ENCODE measurements around the gene FFAR2.

The FFAR2 gene

DNA sequence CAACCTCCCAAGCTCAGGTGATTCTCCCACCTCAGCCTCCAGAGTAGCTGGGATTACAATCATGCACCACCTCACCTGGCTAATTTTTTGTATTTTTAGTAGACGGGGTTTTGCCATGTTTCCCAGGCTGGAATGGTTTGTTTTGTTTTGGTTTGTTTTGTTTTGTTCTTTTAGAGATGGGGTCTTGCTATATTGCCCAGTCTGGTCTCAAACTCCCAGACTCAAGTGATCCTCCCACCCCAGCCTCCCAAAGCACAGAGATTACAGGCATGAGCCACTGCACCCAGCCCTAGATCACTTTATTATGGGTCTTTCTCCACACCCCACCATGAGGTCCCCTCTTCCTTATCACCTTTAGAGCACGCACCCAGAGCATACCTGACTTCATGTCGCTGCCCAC is 50.2 kb downstream of the FFAR2 start:
- ChIA-PET POLR2A (no interaction called here), CTCF (interaction anchor here (0.9 to 3.9 kb wide), 4 partner anchors 10 to 145 kb away, joined by 4 to 21 read pairs (median 6); no protein-coding TSS in a partner anchor)

DNA sequence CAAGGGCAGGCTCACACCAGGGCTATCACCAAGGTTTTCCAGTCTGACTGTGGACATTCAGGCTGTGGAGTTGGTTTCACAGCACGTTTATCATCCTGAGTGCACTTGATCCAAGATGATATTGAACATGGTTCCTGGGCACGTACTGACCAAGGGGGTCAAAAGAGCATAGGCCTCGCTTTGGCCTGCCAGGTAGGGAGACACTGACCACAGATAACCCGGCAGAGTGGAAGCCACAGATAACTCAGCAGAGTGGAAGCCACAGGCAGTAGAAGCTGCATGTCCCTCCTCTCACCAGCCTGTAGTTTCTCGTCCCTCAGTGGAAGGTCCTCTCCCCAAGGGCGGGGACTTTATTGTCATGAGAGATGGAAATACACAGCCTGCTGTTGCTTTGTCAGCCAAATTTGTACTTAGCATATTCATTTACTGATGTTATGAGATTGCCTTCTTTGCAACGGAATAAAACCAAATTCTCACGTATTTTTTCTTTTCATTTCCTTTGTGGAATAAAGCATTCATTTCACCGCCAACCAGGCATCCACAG is 51.0 kb downstream of the FFAR2 start:
- Histone ChIP-seq H3K9me3 (ENCODE audit: control extremely low read depth in 1 of 5, control insufficient read depth in 4 of 5, insufficient read depth in 2 of 5, low read depth in 1 of 5, low read length in 4 of 5) (no peaks in the 10 kb centered on the region), H3K27me3 (replicated peaks in 2 of 5; ENCODE audit: control insufficient read depth in 4 of 5, insufficient read depth in 5 of 5, low read length in 4 of 5) (no peaks in the 10 kb centered on the region), H3K4me1 (ENCODE audit: control extremely low read depth in 1 of 4, control insufficient read depth in 4 of 4, insufficient read depth in 4 of 4, low read length in 3 of 4) (peaks cover 0 to 4% (median 2%) of the 10 kb centered on the region in 4 experiments), H3K27ac (ENCODE audit: insufficient read depth in 1 of 2, low read depth in 1 of 2, low read length in 2 of 2, poor library complexity in 1 of 2, severe bottlenecking in 2 of 2) (no peak overlapping the region), H3K4me3 (ENCODE audit: control insufficient read depth in 1 of 7, extremely low read depth in 1 of 7, insufficient read depth in 4 of 7, low read depth in 2 of 7, low read length in 6 of 7) (no peak overlapping the region), H3K36me3 (ENCODE audit: control insufficient read depth in 4 of 4, insufficient read depth in 4 of 4, low read length in 3 of 4) (no peaks in the 10 kb centered on the region)
- CTCF ChIA-PET: no interaction called here
- 94% methylated on average over 9 of the region's 9 CpGs for WGBS (ENCODE audit: insufficient coverage)
- POLR2A ChIA-PET: no interaction called here
- DNase-seq: no peak

More for the DNA sequence above, 50.2 kb downstream of the FFAR2 start:
- 100% methylated on average over 2 of the region's 3 CpGs for WGBS (ENCODE audit: insufficient coverage)
- no peak overlapping the region for H3K27ac ChIP-seq (ENCODE audit: insufficient read depth in 1 of 2, low read depth in 1 of 2, low read length in 2 of 2, poor library complexity in 1 of 2, severe bottlenecking in 2 of 2)
- no peaks in the 10 kb centered on the region for H3K27me3 ChIP-seq (replicated peaks in 2 of 5; ENCODE audit: control insufficient read depth in 4 of 5, insufficient read depth in 5 of 5, low read length in 4 of 5)
- no peak overlapping the region for H3K4me3 ChIP-seq (ENCODE audit: control insufficient read depth in 1 of 7, extremely low read depth in 1 of 7, insufficient read depth in 4 of 7, low read depth in 2 of 7, low read length in 6 of 7)
- no peaks in the 10 kb centered on the region for H3K9me3 ChIP-seq (ENCODE audit: control extremely low read depth in 1 of 5, control insufficient read depth in 4 of 5, insufficient read depth in 2 of 5, low read depth in 1 of 5, low read length in 4 of 5)
- H3K4me1 ChIP-seq (ENCODE audit: control extremely low read depth in 1 of 4, control insufficient read depth in 4 of 4, insufficient read depth in 4 of 4, low read length in 3 of 4): peaks cover 0 to 4% (median 2%) of the 10 kb centered on the region in 4 experiments
- H3K36me3 ChIP-seq (ENCODE audit: control insufficient read depth in 4 of 4, insufficient read depth in 4 of 4, low read length in 3 of 4): no peaks in the 10 kb centered on the region
- DNase-seq: no peak

DNA sequence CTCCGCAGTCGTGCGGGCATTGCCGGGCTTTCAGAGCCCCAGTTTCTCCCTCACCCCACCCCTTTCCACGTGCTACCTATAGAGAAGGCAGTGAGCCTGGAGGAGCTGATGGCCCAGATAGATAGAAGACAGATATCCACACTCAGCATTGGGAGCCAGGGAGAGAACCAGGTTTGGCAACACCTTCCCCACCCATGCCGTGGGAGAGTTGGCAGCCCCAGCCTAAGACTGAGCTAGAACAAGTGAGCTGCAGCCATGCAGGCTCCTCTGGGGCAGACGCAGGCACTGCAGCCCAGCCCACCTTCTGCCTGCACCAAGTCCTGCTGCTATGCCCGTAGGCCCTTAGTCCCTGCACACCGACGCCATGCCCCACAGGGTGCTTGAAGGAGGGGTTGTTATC is 52.6 kb downstream of the FFAR2 start:
- no peaks in the 10 kb centered on the region for H3K9me3 ChIP-seq (ENCODE audit: control extremely low read depth in 1 of 5, control insufficient read depth in 4 of 5, insufficient read depth in 2 of 5, low read depth in 1 of 5, low read length in 4 of 5)
- CTCF ChIA-PET: interaction anchor here (1.5 kb wide), 1 partner anchor 147 kb away, joined by 5 read pairs; no protein-coding TSS in a partner anchor
- WGBS (ENCODE audit: insufficient coverage): 97% methylated on average over 10 of the region's 10 CpGs
- no peak for DNase-seq
- H3K4me1 ChIP-seq (ENCODE audit: control extremely low read depth in 1 of 4, control insufficient read depth in 4 of 4, insufficient read depth in 4 of 4, low read length in 3 of 4): no peaks in the 10 kb centered on the region
- H3K27me3 ChIP-seq (replicated peaks in 2 of 5; ENCODE audit: control insufficient read depth in 4 of 5, insufficient read depth in 5 of 5, low read length in 4 of 5): peaks cover 0 to 6% (median 0%) of the 10 kb centered on the region in 5 experiments
- POLR2A ChIA-PET: no interaction called here
- H3K4me3 ChIP-seq (ENCODE audit: control insufficient read depth in 1 of 7, extremely low read depth in 1 of 7, insufficient read depth in 4 of 7, low read depth in 2 of 7, low read length in 6 of 7): no peak overlapping the region
- no peak overlapping the region for H3K27ac ChIP-seq (ENCODE audit: insufficient read depth in 1 of 2, low read depth in 1 of 2, low read length in 2 of 2, poor library complexity in 1 of 2, severe bottlenecking in 2 of 2)
- no peaks in the 10 kb centered on the region for H3K36me3 ChIP-seq (ENCODE audit: control insufficient read depth in 4 of 4, insufficient read depth in 4 of 4, low read length in 3 of 4)
